Measurements from ENCODE around the gene OGDH.

DNA sequence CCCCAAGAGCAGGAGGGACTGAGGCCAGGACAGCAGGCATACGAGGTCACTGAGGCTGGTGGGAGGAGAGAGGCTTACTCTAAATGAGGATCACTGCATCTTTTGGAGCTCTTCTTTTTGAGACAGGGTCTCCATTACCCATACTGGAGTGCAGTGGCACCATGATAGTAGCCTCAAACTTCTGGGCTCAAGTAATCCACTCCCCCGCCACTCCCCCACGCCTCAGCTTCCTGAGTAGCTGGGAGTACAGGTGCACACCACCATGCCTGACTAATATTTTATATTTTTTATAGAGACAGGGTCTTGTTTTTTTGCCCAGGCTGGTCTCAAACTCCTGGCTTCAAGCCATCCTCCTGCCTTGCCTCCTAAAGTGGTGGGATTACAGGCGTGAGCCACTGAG, 25.8 kb downstream of the OGDH start:
- TF ChIP-seq, protein P1, sequence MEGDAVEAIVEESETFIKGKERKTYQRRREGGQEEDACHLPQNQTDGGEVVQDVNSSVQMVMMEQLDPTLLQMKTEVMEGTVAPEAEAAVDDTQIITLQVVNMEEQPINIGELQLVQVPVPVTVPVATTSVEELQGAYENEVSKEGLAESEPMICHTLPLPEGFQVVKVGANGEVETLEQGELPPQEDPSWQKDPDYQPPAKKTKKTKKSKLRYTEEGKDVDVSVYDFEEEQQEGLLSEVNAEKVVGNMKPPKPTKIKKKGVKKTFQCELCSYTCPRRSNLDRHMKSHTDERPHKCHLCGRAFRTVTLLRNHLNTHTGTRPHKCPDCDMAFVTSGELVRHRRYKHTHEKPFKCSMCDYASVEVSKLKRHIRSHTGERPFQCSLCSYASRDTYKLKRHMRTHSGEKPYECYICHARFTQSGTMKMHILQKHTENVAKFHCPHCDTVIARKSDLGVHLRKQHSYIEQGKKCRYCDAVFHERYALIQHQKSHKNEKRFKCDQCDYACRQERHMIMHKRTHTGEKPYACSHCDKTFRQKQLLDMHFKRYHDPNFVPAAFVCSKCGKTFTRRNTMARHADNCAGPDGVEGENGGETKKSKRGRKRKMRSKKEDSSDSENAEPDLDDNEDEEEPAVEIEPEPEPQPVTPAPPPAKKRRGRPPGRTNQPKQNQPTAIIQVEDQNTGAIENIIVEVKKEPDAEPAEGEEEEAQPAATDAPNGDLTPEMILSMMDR (IDR thresholded peaks at IDR 0.05): no peak
- TF ChIP-seq EP300 (IDR thresholded peaks at IDR 0.05): no peak

All from ovary (tissue), 3 donors.